Sciatic nerve (tissue), 2 donors: ENCODE data around the gene ZNF286A. TPM values are rescaled to one million over a fixed set of nuclear protein-coding genes. Genes with fewer than 3 reads are reported as not detected.
"Not testable (repeated sequence)": the region's sequence is repeated elsewhere in the genome, so short reads cannot be mapped to it uniquely, and the experiment has no call there.

ENCODE experiments used
- ATAC-seq: fragments of 200-7000 bp; cut with Tn5 transposase; one replicate; pipeline ENCODE4 v1.9.1; 2020; ENCODE audit warnings: mild to moderate bottlenecking, moderate library complexity
- DNase-seq: peaks from one replicate; pipeline ENCODE4 v3.0.0-alpha.2; 2020; ENCODE audit warnings: low spot score
- intact Hi-C: fragments of 100-400 bp; cut with DNase I; formaldehyde crosslinking; loops from one replicate; pipeline ENCODE4 v1.14.2; 2022
- total RNA-seq: library from RNA; stranded (reverse); fragmentation: NEBNext Ultra II Directional; extraction: Animal tissue kit (Norgen Biotek cat#: 25700); gene quantifications from one replicate; pipeline ENCODE4 v1.2.1, GENCODE V29; 2021
- donor health status: DM: no; HTN: no; CAD: no.
- donor health status: DM: no; HTN: no; CAD: no.

The ZNF286A gene
- 20.1 TPM for total RNA-seq

- ATAC-seq (peak; percentile 100), DNase-seq (peak; percentile 98)
- intact Hi-C loops, result not testable (repeated sequence)
Measured at GRCh38 chr17:15699413-15699924, at the start of gene ZNF286A. Gene ZNF286A, plus strand, starts transcription at chr17:15699752. Its CDS starts 578 bp downstream, at chr17:15700330.

- no peak for DNase-seq
- ATAC-seq, result no peak
- intact Hi-C loops, result no loop called here
Measured at GRCh38 chr17:15649861-15650421, 49.6 kb upstream of the ZNF286A start.

GRCh38 chr17:15650741-15651582 lies 48.6 kb upstream of the ZNF286A start:
- peak; percentile 4 for ATAC-seq
- intact Hi-C loops, result no loop called here
- DNase-seq, result no peak

GRCh38 chr17:15651583-15652110 lies 47.9 kb upstream of the ZNF286A start:
- intact Hi-C loops, result no loop called here
- ATAC-seq (peak; percentile 96), DNase-seq (peak; percentile 92)

- ATAC-seq, result no peak
- intact Hi-C loops, result no loop called here
- no peak for DNase-seq
Measured at GRCh38 chr17:15652960-15653359, 46.6 kb upstream of the ZNF286A start.

GRCh38 chr17:15654401-15654800 lies 45.2 kb upstream of the ZNF286A start:
- ATAC-seq, intact Hi-C loops: not testable (repeated sequence)

GRCh38 chr17:15654886-15655561 lies 44.5 kb upstream of the ZNF286A start:
- intact Hi-C loops, result loop anchor here (5.0 kb wide), 1 partner anchor 1443 kb away; no protein-coding TSS in a partner anchor
- ATAC-seq (no peak), DNase-seq (no peak)

More at GRCh38 chr17:15654401-15654800, 45.2 kb upstream of the ZNF286A start:
- DNase-seq, result not testable (repeated sequence)

GRCh38 chr17:15657868-15658267 lies 41.7 kb upstream of the ZNF286A start:
- ATAC-seq, result no peak
- DNase-seq, result no peak
- intact Hi-C loops, result loop anchor here (5.0 kb wide), 1 partner anchor 1446 kb away; no protein-coding TSS in a partner anchor

GRCh38 chr17:15658296-15658695 lies 41.3 kb upstream of the ZNF286A start:
- no peak for ATAC-seq
- intact Hi-C loops, result loop anchor here (5.0 kb wide), 1 partner anchor 1446 kb away; no protein-coding TSS in a partner anchor
- DNase-seq, result no peak

- intact Hi-C loops, result loop anchor here (5.0 kb wide), 1 partner anchor 1447 kb away; no protein-coding TSS in a partner anchor
- ATAC-seq, result no peak
- no peak for DNase-seq
Measured at GRCh38 chr17:15659236-15659635, 40.3 kb upstream of the ZNF286A start.

GRCh38 chr17:15659663-15660062 lies 39.9 kb upstream of the ZNF286A start:
- intact Hi-C loops, result loop anchor here (5.0 kb wide), 1 partner anchor 1447 kb away; no protein-coding TSS in a partner anchor
- DNase-seq (no peak), ATAC-seq (no peak)

GRCh38 chr17:15660077-15660476 lies 39.5 kb upstream of the ZNF286A start:
- no peak for DNase-seq
- no peak for ATAC-seq
- intact Hi-C loops, result no loop called here

- no peak for ATAC-seq
- intact Hi-C loops, result no loop called here
Measured at GRCh38 chr17:15662681-15663080, 36.9 kb upstream of the ZNF286A start.

GRCh38 chr17:15663176-15663575 lies 36.4 kb upstream of the ZNF286A start:
- intact Hi-C loops, result no loop called here
- ATAC-seq, result no peak

More at GRCh38 chr17:15662681-15663080, 36.9 kb upstream of the ZNF286A start:
- DNase-seq, result no peak

GRCh38 chr17:15663691-15664090 lies 35.9 kb upstream of the ZNF286A start:
- DNase-seq (no peak), ATAC-seq (no peak)
- intact Hi-C loops, result no loop called here

More at GRCh38 chr17:15663176-15663575, 36.4 kb upstream of the ZNF286A start:
- no peak for DNase-seq

GRCh38 chr17:15669526-15669925 lies 30.0 kb upstream of the ZNF286A start:
- ATAC-seq, DNase-seq, intact Hi-C loops: not testable (repeated sequence)

GRCh38 chr17:15674640-15675039 lies 24.9 kb upstream of the ZNF286A start:
- intact Hi-C loops, DNase-seq, ATAC-seq: not testable (repeated sequence)

GRCh38 chr17:15675991-15676390 lies 23.6 kb upstream of the ZNF286A start:
- ATAC-seq, DNase-seq, intact Hi-C loops: not testable (repeated sequence)

- intact Hi-C loops, DNase-seq, ATAC-seq: not testable (repeated sequence)
Measured at GRCh38 chr17:15683135-15683534, 16.4 kb upstream of the ZNF286A start.
